HG03432 (cell line): ENCODE results near the gene ATG4B.

Source experiments
- ATAC-seq: cut with Tn5 transposase; IDR thresholded peaks from one replicate; pipeline ENCODE4 v1.9.1; 2021; ENCODE audit warnings: mild to moderate bottlenecking, moderate library complexity; ENCODE audit not compliant: unreplicated experiment

Gene ATG4B

DNA sequence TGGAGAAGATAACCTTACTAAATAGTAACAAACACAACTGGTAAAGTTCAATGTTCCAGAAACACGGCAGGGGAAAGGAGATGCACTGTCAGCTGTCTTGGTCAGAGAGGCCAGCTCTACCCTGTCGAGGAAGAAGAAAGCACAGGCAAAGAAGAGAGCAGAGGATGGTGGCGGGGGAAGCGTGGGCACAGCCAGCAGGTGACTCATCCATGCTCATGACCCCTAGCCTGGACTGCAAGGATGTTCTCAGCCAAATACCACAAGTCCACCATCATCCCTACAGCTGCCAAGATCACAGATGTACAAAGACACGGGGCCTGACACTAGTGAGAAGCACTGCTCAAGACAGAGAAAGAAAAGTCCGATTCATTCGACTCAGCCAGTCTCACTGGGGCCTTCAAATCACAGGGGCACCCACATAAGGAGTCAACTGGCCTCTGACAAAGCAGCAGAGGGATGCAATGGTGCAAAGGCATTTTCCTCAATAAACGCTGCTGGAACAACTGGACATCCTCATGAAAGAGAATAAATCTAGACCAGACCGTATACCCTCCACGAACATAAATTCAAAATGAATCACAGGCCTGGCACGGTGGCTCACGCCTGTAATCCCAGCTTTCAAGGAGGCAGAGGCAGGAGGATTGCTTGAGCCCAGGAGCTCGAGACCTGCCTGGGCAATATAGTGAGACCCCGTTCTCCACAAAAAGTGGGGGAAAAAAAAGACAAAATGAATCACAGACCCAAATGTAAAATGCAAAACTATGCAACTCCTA, 43.5 kb downstream of the ATG4B start:
- ATAC-seq: no peak

DNA sequence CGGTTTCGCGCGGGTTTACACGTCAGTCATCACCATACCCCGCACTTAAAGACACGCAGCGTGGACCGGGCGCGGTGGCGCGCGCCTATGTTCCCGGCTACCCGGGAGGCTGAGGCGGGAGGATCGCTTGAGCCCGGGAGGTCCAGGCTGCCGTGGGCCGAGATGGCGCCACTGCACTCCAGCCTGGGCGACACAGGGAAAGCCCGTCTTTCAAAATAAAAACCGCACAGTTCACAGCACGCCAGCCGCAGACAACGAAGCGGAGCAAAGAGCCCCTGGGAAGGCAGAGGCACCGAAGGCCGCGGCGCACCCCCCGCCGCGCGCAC, 48.8 kb downstream of the ATG4B start:
- peak; percentile 17 for ATAC-seq

DNA sequence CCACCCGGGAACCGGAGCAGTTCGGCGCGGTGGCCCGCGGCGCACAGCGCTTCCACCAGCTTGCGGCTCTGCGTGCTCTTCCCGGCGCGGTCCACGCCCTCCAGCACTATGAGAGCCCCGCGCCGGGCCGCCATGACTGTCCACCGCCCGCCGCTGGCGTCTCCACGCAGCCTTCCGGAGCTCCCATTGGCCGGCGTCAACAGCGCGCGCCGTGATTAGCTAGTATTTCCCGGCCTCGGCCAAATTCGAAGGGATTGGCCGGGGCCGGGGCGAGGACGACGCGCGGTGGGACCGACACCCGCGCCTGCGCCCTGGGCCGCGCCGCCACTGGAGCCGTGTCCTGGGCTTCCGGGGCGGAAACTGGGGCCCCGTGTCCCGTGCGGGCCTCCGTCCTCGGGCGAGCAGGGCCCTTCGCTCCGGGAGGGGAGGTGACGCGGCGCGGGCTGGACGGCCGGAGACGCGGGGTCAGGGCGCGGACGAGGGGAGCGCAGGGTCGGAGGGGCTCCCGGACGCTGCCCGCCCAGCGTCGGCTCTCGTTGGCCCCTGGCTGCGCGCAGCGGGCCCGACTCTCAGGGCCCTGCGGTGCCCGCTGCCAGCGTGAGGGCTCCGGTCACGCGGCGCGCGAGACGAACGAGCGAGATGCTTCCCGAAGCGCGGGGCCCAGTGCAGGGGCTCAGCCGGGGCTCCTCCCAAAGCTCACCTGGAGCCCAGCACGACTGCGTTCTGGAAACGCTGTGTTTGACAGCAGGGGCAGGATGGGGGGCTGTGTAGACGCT, 49.3 kb downstream of the ATG4B start, which contains the start of gene DTYMK:
TSS of gene DTYMK (minus strand) at position 166 of the 776 bp plus-strand sequence. CDS start at position 134, 32 bp downstream.
- ATAC-seq: peak; percentile 95

DNA sequence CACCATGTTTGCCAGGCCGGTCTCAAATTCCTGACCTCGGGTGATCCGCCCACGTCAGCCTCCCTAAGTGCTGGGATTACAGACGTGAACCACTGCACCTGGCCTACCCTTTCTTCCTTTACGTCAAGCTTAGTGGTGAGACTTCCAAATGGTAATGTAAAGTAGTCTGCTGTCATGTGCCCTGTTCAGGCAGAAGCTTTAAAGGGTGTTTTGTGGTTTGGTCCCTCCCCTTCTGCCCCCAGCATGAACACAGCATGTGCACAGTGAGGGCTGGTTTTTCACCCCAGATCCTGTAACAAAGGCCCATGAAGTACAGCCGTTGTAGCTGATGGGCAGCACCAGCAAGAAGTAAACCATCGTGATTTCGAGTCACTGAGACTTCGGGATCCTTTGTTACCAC, 51.8 kb downstream of the ATG4B start:
- no peak for ATAC-seq

DNA sequence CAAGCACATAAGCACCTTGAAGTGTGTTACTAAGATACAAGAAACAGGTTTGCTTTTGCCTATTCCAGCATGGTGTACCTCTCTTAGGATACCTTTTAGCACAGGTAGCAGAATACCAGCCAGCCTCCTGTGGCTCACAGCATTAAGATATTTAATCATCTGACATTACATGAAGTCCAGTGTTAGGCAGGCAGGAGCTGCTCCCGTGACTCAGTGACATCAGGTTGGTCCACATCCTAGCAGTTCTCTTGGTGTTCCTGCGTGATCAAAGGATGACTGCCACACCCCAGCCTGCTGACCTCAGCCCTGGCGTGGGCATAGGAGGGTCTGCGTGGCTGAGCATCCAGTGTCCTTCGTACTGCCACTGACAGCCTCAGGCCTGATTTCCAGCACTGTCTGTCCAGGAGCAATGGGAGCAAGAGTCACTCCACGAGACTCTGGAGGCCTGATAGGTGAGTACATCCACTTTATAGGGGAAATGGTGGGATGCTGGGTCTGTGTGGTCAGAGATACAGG, 52.8 kb downstream of the ATG4B start:
- ATAC-seq: no peak

DNA sequence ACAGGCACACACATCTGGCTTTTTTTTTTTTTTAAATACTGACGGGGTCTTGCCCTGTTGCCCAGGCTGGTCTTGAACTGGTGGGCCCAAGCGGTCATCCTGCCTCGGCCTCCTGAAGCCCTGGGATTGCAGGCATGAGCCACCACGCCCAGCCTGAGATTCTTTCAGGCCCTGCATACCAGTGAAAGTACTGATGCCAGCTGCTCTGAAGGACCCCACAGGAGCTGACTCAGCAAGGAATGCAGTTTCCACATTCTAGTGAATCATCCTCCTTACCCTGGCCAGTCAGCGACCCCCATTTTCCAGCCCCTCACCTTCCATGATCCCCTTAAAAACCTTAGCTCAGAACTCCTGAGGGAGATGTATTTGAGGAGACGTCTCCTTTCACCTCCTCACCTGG, 55.0 kb downstream of the ATG4B start:
- no peak for ATAC-seq

DNA sequence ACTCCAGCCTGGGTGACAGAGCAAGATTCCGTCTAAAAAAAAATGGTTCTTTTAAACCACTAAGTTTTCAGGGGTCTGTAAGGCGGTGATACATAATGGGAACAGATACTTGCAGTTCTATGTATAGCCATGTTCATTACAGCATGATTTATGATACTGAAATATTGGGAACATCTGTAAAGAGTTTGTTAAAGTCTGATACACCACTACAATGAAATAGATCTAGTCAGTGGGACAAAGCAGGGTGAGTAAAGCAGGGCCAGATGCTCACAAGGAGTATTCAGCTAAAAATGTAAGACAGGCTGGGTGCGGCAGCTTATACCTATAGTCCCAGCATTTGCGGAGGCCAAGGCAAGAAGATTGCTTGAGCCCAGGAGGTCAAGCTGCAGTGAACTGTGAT, 58.2 kb downstream of the ATG4B start:
- ATAC-seq: no peak

DNA sequence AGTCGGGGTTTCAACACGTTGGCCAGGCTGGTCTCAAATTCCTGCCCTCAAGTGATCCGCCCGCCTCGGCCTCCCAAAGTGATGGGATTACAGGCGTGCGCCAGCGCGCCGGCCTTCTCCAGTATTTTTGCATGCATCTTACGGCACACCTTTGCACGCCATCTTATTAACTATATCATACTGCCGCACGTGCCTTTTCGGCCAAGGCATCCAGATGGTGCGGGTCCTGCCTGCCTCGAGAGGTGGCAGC, 63.6 kb downstream of the ATG4B start:
- no peak for ATAC-seq

DNA sequence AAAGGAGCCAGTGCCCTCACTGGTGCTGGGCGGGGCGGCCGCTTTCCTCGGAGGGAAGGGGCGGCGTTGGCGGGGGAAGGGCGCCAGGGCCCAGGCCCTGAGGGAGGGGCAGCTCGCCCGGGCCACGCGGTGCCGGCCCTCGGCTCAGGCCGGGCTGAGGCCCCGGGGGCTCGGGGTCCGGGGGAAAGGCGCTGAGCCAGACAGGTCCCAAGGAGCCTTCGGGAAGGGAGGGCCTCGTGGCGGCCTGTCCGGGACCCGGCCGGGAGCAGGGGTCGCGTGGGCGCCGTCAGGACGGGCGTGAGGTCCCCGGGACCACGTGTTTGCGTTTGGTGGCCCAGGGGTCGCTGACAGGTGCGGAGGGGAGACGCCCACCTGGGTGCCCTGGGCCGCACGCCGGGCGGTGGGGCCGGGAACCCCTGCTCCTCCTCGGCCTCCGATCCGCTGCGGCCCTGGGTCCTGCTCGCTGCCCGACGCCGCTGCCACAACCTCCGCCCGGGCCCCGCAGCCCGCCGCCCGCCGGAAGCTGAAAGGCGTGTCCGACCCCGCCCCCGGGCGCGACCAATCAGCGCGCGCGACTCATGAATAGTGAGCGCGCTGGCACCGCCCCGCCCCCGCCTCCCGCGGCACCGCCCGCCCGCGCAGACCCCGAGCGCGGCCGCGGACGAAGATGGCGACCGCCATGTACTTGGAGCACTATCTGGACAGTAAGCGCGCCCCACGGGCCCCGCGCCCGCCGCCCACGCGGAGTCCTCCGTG, 64.1 kb downstream of the ATG4B start, which contains the start of gene ING5:
TSS of gene ING5 (plus strand) at position 641 of the 756 bp plus-strand sequence. CDS start at position 668, 27 bp downstream.
- ATAC-seq: peak; percentile 58

DNA sequence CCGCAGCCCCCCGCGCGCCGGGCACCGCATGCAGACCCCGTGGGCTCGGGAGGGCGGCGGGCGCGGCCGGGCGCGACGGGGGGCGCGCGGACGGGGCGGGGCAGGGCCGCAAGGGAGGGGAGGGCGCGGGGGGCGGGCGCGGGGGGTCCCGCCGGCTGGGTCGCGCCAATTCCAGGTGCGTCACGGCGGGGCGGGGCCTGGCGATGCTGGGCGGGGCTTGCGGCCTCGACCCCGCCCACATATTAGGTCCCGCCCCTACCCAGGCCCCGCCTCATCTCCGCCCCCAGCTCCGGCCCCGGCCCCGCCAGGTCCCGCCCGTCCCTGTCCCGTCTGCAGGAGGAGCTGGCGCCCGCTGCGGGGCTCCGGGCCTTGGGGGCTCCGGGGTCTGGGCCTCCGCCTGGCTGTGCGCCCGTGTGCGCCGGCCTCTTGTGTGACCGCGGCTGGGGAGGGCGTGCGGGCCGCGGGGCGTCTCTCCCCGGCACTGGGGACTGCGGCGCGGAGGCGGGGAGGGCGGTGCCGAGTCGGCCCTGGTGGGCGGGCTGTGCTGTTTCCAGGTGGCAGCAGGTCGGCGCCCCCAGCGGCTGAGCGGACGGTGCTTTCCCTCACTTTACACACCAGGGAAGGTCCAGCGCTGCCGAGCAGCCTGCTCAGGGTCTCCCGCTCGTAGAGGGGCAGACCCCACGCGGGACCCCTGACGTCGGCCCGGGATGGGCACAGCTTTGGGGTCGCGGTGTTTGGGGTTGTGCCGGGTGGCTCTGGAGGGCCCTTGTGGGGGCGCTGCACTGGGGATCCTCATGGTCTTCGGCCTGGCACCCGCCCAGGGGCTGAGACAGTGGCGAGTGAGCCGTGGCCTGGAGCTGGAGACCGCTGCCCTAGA, 64.9 kb downstream of the ATG4B start:
- ATAC-seq: peak; percentile 69

DNA sequence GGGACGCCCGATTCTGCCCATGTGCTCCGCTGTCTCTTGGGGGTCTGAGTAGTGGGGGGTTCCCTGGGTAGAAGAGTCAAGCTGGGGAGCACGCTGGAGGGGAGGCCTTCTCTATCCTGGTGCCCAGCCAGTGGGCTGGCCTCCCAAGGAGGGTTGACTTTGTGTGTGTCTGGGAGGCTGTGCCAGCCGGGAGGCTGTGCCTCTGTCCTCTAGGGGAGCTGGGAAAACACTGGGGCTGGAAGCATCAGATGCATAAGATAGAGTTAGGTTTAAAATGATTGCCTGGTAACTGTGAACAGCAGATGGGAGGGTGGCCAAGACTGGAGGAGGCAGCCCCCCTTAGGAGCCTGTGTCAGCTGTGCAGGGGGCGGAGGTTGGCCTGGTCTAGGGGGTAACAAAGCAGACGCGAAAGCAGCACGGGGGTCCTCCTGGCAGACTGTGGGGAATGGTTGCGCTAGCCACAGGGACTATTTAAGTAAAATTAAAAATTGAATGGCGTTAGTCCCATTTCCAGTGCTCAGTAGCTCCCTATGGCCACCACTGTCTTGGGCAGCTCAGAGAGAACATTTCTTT, 65.6 kb downstream of the ATG4B start:
- ATAC-seq: no peak

DNA sequence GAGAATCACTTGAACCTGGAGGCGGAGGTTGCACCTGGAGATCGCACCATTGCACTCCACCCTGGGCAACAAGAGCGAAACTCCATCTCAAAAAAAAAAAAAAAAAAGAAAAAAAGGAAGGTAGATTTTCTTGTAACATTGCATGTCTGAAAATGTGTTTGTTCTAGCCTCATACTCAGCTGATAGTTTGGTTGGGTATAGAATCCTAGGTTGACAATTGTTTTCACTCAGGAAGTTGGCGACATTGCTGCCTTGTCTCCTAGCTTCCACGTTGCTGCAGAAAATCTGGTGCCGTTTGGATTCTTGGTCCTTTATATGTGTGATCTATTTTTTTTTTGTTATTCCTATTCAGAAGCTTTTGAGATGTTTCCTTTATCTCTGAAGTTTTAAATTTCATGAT, 69.0 kb downstream of the ATG4B start:
- ATAC-seq: no peak

DNA sequence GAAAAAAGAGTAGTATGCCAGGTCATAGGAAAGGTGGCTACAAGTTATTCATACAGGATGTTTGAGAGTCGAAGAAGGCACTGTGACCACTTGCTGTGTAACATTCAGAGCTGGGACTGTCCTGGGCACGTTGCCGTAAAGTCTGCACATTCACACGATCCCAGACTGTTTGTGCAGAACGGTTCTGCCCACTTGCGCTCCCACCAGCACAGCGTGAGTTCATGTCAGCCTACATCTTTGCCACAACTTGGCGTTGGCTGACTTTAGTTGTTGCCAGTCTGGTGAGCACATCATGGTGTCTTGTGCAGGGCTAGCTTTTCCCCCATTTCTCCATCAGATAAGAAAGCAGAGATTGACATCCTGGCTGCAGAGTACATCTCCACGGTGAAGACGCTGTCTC, 71.4 kb downstream of the ATG4B start:
- ATAC-seq: no peak

DNA sequence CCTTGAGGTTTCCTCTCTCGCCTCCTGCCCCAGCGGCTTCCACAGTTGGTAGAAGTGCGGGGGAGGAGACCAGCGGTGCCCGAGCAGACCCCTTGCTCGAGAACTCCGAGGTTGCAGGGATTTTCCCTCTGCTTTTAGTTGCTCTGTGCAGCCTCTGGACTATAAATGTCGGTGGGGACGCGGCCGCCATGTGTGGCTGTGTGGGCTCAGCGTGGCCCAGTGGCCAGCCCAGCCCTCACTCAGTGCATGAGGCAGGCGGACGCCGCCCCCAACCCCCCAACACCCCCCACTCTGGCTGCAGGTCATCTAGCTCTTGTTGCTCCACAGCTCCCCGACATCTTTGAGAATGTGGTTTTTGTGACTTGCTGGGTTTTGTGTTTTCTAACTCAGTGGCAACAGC, 81.6 kb downstream of the ATG4B start:
- ATAC-seq: no peak

DNA sequence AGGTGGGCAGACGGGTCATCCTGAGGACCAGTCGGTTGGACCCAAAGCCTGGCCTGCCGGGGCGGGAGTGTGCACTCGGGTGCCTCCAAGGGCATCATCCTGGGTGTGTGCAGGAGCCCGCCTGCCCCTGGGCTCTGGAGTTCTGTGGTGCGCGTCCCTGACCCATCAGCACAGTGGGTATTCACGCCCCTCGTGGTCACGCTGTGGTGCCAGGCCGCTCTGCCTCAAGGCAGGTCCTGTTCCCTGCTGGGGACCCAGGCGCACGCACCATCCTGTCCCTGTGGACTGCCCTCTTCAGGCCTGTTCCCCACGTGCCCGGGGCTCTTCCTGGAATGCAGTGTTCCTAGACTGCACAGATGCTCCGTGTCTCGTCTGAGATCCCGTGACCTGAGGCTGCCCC, 82.6 kb downstream of the ATG4B start:
- ATAC-seq: no peak

DNA sequence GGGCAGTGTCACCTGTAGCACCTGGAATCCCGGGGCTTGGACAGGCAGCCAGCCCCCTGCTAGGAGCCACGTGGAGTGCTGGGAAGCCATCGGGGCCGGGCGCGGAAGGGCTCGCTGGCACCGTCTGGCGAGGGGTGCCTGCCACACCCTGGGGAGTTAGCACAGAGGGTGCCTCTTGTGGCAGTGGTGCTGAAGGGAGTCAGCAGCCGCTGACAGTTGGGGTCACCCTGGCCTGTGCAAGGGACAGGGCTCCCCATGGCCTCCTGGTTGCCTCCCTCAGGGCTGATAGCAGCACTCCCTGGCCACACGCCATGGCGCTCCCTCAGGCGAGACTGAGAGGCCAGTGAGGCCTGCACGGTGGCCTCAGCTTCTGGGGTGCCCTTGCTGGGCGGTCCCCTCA, 83.1 kb downstream of the ATG4B start:
- no peak for ATAC-seq

DNA sequence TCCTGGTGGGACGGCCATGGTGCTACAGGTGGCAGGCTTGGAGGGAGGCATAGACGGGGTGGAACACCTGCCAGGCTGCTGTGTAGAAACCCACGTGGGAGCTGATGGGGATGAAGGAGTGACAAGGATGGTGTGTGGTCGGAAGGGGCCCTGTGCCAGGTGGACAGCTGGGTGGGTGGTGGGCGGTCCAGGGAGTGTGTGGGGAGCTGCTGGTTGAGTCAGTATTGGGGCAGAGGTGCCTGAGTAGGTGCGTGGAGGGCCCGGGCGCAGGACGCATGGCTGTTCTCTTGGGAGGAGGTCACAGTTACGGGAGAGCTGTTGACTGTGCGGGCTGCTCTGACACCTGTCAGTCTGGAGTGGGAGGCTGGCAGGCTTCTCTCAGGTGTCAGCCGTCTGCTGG, 84.4 kb downstream of the ATG4B start:
- ATAC-seq: no peak

DNA sequence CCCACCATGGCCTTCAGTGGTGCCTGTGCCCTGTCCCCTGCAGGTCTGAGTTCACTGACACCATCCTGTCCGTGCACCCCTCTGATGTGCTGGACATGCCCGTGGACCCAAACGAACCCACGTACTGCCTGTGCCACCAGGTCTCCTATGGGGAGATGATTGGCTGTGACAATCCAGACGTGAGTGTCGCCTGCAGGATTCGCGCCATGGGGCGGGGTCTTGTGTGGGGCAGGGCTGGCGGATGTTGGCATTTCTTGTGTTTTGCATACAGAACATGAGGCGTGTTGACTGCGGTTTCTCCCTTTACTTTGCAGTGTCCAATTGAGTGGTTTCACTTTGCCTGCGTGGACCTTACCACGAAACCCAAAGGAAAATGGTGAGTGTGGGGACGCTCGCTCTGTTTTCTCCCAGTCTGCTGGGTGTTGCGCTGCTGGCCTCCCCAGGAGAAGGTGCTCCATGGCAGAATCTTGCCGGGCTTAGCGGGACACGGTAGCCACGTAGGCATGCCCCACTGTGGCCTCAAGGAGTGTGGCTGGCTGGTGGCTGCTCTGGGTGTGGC, 85.5 kb downstream of the ATG4B start:
- no peak for ATAC-seq
